NCI-H2227 (cell line): Measurements from ENCODE around the gene USP24.
"Not testable (repeated sequence)": the region's sequence is repeated elsewhere in the genome, so short reads cannot be mapped to it uniquely, and the experiment has no call there.

ENCODE experiments used
- DNase-seq: peaks from one replicate; lab custom pipeline; 2025; ENCODE audit not compliant: unreplicated experiment; lab: John Stamatoyannopoulos, UW

The USP24 gene

GRCh38 chr1:55230659-55231058, 15.5 kb upstream of the USP24 start:
- DNase-seq = no peak

GRCh38 chr1:55229726-55230125, 14.6 kb upstream of the USP24 start:
- DNase-seq = not testable (repeated sequence)

- no peak for DNase-seq
These were observed 10.1 kb upstream of the USP24 start for GRCh38 chr1:55225228-55225627.

- DNase-seq = no peak
These were observed 9.6 kb upstream of the USP24 start for GRCh38 chr1:55224729-55225128.

GRCh38 chr1:55222152-55222551, 7.0 kb upstream of the USP24 start:
- DNase-seq = no peak

- DNase-seq = no peak
These were observed 2.2 kb upstream of the USP24 start for GRCh38 chr1:55217226-55217986.

- DNase-seq = peak; percentile 24
These were observed 932 bp upstream of the USP24 start for GRCh38 chr1:55216096-55216495.

- peak; percentile 75 for DNase-seq
These were observed 300 bp downstream of the USP24 start for GRCh38 chr1:55214934-55215193.

- peak; percentile 63 for DNase-seq
These were observed 791 bp downstream of the USP24 start for GRCh38 chr1:55214212-55214933.

GRCh38 chr1:55213885-55214211, 1.3 kb downstream of the USP24 start:
- no peak for DNase-seq

GRCh38 chr1:55213151-55213884, 1.8 kb downstream of the USP24 start:
- DNase-seq = no peak

GRCh38 chr1:55212349-55213150, 2.6 kb downstream of the USP24 start:
- DNase-seq = no peak

GRCh38 chr1:55211863-55212262, 3.3 kb downstream of the USP24 start:
- DNase-seq = no peak

GRCh38 chr1:55210990-55211801, 4.0 kb downstream of the USP24 start:
- no peak for DNase-seq

- DNase-seq = peak; percentile 6
These were observed 5.9 kb downstream of the USP24 start for GRCh38 chr1:55209247-55209646.

- no peak for DNase-seq
These were observed 9.0 kb downstream of the USP24 start for GRCh38 chr1:55206210-55206609.

GRCh38 chr1:55204997-55205396, 10.2 kb downstream of the USP24 start:
- DNase-seq = no peak

GRCh38 chr1:55203064-55203463, 12.1 kb downstream of the USP24 start:
- no peak for DNase-seq

GRCh38 chr1:55200667-55201066, 14.5 kb downstream of the USP24 start:
- DNase-seq = no peak

GRCh38 chr1:55199735-55200134, 15.4 kb downstream of the USP24 start:
- not testable (repeated sequence) for DNase-seq

- no peak for DNase-seq
These were observed 17.1 kb downstream of the USP24 start for GRCh38 chr1:55198044-55198443.
